HL-60 (cell line): ENCODE measurements around the gene GPHA2.

ENCODE experiments used
- GABPA ChIP-seq: IDR thresholded peaks from 2 replicates; pipeline ENCODE4 v1.6.1; 2012; ENCODE audit warnings: low read depth
- POLR2AphosphoS5 ChIP-seq: IDR thresholded peaks from 2 replicates; pipeline ENCODE4 v1.6.1; 2012; ENCODE audit warnings: low read depth
- SPI1 ChIP-seq: IDR thresholded peaks from 2 replicates; pipeline ENCODE4 v1.6.1; 2012; ENCODE audit warnings: low read depth, mild to moderate bottlenecking, borderline replicate concordance
- TF ChIP-seq, protein P1 (sequence below): IDR thresholded peaks from one replicate; pipeline ENCODE4 v1.5.1; 2011; ENCODE audit warnings: low read length, control low read depth, inconsistent platforms; ENCODE audit not compliant: insufficient read depth
- TF ChIP-seq, protein P2 (sequence below): IDR thresholded peaks from 2 replicates; pipeline ENCODE4 v1.6.1; 2012; ENCODE audit warnings: low read depth; ENCODE audit not compliant: insufficient replicate concordance

DNA sequence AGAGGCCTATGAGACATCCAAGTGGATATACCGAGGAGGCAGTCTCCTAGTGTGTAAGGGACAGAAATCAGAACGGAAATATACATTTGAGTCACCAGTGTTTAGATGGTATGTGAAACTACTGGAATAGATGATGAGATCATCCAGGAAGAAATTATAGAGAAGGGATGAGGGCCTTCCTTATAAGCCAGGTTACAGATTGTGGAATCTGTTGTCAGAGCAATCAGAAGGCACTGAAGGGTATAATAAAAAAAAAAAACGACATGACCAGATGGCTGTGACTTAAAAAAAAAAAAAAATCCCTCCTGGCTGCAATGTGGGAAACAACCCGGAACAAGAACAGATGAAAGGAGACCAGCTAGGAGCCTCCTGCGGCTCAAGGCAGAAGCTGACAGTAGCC is 33.5 kb upstream of the GPHA2 start:
- TF ChIP-seq, protein P1, sequence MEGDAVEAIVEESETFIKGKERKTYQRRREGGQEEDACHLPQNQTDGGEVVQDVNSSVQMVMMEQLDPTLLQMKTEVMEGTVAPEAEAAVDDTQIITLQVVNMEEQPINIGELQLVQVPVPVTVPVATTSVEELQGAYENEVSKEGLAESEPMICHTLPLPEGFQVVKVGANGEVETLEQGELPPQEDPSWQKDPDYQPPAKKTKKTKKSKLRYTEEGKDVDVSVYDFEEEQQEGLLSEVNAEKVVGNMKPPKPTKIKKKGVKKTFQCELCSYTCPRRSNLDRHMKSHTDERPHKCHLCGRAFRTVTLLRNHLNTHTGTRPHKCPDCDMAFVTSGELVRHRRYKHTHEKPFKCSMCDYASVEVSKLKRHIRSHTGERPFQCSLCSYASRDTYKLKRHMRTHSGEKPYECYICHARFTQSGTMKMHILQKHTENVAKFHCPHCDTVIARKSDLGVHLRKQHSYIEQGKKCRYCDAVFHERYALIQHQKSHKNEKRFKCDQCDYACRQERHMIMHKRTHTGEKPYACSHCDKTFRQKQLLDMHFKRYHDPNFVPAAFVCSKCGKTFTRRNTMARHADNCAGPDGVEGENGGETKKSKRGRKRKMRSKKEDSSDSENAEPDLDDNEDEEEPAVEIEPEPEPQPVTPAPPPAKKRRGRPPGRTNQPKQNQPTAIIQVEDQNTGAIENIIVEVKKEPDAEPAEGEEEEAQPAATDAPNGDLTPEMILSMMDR, result no peak
- no peak for TF ChIP-seq GABPA
- TF ChIP-seq, protein P2, sequence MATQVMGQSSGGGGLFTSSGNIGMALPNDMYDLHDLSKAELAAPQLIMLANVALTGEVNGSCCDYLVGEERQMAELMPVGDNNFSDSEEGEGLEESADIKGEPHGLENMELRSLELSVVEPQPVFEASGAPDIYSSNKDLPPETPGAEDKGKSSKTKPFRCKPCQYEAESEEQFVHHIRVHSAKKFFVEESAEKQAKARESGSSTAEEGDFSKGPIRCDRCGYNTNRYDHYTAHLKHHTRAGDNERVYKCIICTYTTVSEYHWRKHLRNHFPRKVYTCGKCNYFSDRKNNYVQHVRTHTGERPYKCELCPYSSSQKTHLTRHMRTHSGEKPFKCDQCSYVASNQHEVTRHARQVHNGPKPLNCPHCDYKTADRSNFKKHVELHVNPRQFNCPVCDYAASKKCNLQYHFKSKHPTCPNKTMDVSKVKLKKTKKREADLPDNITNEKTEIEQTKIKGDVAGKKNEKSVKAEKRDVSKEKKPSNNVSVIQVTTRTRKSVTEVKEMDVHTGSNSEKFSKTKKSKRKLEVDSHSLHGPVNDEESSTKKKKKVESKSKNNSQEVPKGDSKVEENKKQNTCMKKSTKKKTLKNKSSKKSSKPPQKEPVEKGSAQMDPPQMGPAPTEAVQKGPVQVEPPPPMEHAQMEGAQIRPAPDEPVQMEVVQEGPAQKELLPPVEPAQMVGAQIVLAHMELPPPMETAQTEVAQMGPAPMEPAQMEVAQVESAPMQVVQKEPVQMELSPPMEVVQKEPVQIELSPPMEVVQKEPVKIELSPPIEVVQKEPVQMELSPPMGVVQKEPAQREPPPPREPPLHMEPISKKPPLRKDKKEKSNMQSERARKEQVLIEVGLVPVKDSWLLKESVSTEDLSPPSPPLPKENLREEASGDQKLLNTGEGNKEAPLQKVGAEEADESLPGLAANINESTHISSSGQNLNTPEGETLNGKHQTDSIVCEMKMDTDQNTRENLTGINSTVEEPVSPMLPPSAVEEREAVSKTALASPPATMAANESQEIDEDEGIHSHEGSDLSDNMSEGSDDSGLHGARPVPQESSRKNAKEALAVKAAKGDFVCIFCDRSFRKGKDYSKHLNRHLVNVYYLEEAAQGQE, result no peak
- TF ChIP-seq POLR2AphosphoS5, result no peak
- no peak for TF ChIP-seq SPI1
